Erythroblast (primary cell): ENCODE data around the gene RHBDL1.

Source experiments
- GATA1 ChIP-seq: IDR thresholded peaks from 2 replicates; pipeline ENCODE4 v1.6.1; 2011; ENCODE audit warnings: low read depth, mild to moderate bottlenecking, control low read depth, low read length, moderate library complexity
- POLR2A ChIP-seq: IDR thresholded peaks from 2 replicates; pipeline ENCODE4 v1.6.1; 2011; ENCODE audit warnings: mild to moderate bottlenecking, low read length

DNA sequence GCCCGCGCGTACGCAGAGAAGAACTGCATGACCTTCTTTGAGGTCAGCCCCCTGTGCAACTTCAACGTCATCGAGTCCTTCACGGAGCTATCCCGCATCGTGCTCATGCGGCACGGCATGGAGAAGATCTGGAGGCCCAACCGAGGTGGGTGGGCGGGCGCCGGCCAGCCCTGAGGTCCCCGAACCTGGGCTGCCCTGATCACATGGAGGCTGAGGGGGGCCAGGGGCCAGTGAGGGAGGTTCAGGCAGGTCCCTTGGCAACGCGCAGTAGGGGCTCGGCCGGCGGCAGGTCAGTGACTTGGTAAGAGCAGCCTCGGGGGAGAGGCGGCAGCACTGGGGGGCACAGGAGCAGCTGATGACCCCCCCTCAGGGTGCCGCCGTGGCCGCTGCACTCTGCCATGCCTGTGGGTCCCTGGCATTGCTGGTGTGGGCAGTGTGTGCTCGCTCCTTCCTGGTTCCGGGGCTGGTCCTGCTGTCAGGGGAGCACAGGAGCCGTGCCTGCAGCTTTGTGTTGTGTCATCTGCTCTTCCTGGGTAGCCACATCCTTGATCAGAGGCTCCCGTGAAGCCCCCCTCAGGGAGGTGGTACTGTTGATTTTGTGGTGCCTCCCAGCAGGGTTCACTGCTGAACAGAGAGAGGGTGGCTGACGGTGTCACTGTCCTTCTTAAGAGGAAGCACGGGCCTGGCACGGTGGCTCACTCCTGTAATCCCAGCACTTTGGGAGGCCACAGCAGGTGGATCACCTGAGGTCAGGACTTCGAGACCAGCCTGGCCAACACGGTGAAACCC lies 49.3 kb upstream of the RHBDL1 start:
- TF ChIP-seq POLR2A (no peak), GATA1 (no peak)
